Measurements from ENCODE around the gene TLDC2.

TLDC2 gene

DNA sequence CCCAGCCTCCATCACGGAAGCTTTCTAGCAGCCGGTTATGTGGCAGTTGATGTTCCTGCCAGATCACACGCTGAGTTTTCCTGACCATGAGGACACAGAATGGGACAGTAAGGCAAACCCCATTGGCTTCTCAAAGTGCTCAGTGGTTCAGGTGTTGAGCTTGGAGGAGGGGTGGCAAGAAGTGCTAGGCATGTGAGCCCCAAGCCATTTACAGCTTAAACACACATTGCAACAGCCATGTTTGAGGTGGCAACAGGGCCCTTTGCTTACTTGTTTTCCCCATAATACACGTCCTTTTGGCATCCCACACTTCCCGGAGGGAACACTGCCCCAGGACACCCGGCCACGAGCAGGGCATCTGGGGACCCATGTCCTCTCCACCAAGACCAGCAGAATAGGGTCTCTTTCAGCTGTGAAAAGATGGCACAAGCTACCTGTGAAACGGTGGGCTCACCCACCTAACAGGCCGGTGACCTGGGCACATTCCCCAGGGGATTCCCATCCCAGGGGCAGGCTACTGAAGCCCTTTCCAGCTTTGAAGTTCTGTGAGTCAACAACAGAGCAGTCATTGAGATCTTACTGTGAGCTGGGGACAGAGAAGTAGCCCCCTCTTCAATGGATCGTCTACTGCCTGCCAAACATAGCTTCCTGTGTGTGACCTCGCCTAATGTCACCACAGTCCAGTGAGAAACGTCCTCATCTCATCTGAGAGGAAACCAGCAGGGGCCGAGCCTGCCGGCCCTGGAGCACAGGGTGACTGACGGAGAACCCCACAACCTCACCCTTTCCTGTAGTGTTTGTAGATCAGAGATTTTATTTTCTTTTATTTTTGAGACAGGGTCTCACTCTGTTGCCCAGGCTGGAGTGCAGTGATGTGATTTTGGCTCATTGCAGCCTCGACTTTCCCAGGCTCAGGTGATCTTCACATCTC is 4.0 kb upstream of the TLDC2 start:
- TF ChIP-seq SIN3A (IDR thresholded peaks at IDR 0.05; ENCODE audit: borderline replicate concordance, insufficient read depth, low read length) (no peak), TAF1 (IDR thresholded peaks at IDR 0.05; ENCODE audit: borderline replicate concordance, insufficient read depth, low read length) (no peak), FOXP2 (optimal IDR thresholded peaks at IDR 0.05; ENCODE audit: borderline replicate concordance, extremely low read depth, extremely low read length, insufficient read depth) (no peak), POLR2AphosphoS5 (IDR thresholded peaks at IDR 0.05; ENCODE audit: low read depth, low read length) (no peak)
- TF ChIP-seq, protein P1, sequence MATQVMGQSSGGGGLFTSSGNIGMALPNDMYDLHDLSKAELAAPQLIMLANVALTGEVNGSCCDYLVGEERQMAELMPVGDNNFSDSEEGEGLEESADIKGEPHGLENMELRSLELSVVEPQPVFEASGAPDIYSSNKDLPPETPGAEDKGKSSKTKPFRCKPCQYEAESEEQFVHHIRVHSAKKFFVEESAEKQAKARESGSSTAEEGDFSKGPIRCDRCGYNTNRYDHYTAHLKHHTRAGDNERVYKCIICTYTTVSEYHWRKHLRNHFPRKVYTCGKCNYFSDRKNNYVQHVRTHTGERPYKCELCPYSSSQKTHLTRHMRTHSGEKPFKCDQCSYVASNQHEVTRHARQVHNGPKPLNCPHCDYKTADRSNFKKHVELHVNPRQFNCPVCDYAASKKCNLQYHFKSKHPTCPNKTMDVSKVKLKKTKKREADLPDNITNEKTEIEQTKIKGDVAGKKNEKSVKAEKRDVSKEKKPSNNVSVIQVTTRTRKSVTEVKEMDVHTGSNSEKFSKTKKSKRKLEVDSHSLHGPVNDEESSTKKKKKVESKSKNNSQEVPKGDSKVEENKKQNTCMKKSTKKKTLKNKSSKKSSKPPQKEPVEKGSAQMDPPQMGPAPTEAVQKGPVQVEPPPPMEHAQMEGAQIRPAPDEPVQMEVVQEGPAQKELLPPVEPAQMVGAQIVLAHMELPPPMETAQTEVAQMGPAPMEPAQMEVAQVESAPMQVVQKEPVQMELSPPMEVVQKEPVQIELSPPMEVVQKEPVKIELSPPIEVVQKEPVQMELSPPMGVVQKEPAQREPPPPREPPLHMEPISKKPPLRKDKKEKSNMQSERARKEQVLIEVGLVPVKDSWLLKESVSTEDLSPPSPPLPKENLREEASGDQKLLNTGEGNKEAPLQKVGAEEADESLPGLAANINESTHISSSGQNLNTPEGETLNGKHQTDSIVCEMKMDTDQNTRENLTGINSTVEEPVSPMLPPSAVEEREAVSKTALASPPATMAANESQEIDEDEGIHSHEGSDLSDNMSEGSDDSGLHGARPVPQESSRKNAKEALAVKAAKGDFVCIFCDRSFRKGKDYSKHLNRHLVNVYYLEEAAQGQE (IDR thresholded peaks at IDR 0.05; ENCODE audit: insufficient read depth in 1 of 2, low read depth in 2 of 2, low read length in 2 of 2), result no peak

DNA sequence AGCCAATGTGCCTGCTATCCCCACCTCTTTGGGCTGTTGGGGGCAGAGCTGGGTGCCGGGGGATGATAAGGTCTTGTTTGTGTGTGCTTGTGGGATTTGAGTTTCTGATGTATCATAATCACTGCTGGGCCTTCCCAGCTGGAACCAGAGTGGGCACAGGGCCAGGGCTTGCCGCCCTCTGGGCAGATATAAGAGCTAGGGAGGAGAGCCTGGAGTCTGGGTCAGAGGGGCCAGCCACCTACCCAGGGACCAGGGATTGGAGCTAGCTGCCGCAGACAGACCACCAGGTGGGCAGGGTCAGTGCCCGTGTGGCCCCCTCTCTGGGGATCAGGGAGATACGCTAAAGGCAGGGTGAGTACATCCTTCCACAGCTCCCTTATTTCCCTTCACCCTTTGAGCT is 3.1 kb upstream of the TLDC2 start:
- TF ChIP-seq SIN3A (IDR thresholded peaks at IDR 0.05; ENCODE audit: borderline replicate concordance, insufficient read depth, low read length) (no peak), TAF1 (IDR thresholded peaks at IDR 0.05; ENCODE audit: borderline replicate concordance, insufficient read depth, low read length) (no peak), POLR2AphosphoS5 (IDR thresholded peaks at IDR 0.05; ENCODE audit: low read depth, low read length) (no peak), FOXP2 (optimal IDR thresholded peaks at IDR 0.05; ENCODE audit: borderline replicate concordance, extremely low read depth, extremely low read length, insufficient read depth) (no peak)
- TF ChIP-seq, protein P1 (IDR thresholded peaks at IDR 0.05; ENCODE audit: insufficient read depth in 1 of 2, low read depth in 2 of 2, low read length in 2 of 2), result no peak

DNA sequence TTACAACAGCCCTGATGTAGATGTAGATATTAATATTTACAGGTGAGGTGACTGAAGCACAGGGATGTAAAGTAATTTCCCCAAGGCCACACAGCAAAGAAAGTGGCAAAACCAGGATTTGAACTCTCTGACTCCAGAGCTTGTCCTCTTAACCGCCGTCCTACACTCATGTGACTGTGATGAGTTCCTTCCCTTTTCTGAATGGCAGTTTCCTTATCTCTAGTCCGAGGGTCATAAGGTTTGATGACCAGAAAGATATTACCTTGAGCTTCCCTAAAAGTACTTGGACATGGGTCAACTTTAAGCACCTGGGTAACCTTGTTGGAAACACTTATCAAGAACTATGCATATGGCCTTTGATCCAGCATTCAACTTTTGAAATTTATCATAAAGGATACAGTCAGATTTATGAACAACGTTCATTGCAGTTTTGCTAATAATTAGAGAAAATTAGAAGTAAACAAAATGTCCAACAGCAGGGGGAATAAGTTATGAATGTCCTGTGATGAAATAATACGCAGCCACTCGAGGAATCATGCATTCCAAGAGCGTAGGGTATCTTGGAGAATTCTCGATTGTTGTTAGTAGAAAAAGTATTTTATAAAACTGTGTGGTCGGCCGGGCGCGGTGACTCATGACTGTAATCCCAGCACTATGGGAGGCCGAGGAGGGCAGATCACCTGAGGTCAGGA is 2.3 kb upstream of the TLDC2 start:
- no peak for TF ChIP-seq FOXP2 (optimal IDR thresholded peaks at IDR 0.05; ENCODE audit: borderline replicate concordance, extremely low read depth, extremely low read length, insufficient read depth)
- TF ChIP-seq, protein P1 (IDR thresholded peaks at IDR 0.05; ENCODE audit: insufficient read depth in 1 of 2, low read depth in 2 of 2, low read length in 2 of 2), result no peak
- no peak for TF ChIP-seq SIN3A (IDR thresholded peaks at IDR 0.05; ENCODE audit: borderline replicate concordance, insufficient read depth, low read length)
- TF ChIP-seq POLR2AphosphoS5 (IDR thresholded peaks at IDR 0.05; ENCODE audit: low read depth, low read length), result no peak
- TF ChIP-seq TAF1 (IDR thresholded peaks at IDR 0.05; ENCODE audit: borderline replicate concordance, insufficient read depth, low read length), result no peak

DNA sequence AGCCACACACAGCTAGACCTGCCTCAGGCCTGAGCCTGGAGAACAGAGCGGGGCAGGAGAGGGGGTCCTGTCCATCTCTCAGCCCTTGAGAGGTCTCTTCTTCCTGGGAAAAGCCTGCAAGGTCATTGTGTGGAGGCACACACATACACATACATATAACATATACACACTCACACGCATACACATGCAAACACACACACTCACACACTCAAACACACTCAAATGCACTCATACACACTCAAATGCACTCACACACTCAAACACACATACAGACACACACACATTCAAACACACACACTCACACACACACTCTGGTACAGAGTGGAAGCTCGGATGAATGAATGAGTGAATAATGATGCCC is 515 bp downstream of the TLDC2 start:
- TF ChIP-seq, protein P1 (IDR thresholded peaks at IDR 0.05; ENCODE audit: insufficient read depth in 1 of 2, low read depth in 2 of 2, low read length in 2 of 2), result no peak
- TF ChIP-seq SIN3A (IDR thresholded peaks at IDR 0.05; ENCODE audit: borderline replicate concordance, insufficient read depth, low read length) (no peak), TAF1 (IDR thresholded peaks at IDR 0.05; ENCODE audit: borderline replicate concordance, insufficient read depth, low read length) (no peak), FOXP2 (optimal IDR thresholded peaks at IDR 0.05; ENCODE audit: borderline replicate concordance, extremely low read depth, extremely low read length, insufficient read depth) (no peak), POLR2AphosphoS5 (IDR thresholded peaks at IDR 0.05; ENCODE audit: low read depth, low read length) (no peak)

Measured in PFSK-1 (cell line).